Caco-2 (cell line): ENCODE data around the gene EMSY. TPM values are rescaled to one million over a fixed set of nuclear protein-coding genes. Genes with fewer than 3 reads are reported as not detected.

Experiments
- BruUV-seq: library from RNA; stranded (reverse); fragments of 400-500 nt; replicated peaks from 2 replicates; lab custom pipeline; 2021; lab: Mats Ljungman, UMichigan
- CTCF ChIA-PET: fragments of 300-600 bp; sonication (Branson Sonifier 250); formaldehyde crosslinking; loops from one replicate; lab custom pipeline; 2022; ENCODE audit warnings: antibody characterized with exemption; lab: Charles Lee
- POLR2A ChIA-PET: fragments of 300-600 bp; sonication (Branson Sonifier 250); formaldehyde crosslinking; loops from one replicate; lab custom pipeline; 2022; ENCODE audit warnings: antibody characterized with exemption; lab: Charles Lee
- DNase-seq, 2 experiments: peaks; one replicate each; pipeline versions ENCODE4 v3.0.0 to v3.0.0-alpha.2; 2020 to 2022
- H3K27me3 ChIP-seq: replicated peaks from 2 replicates; pipeline ENCODE4 v1.6.0; 2011; ENCODE audit warnings: low read length; ENCODE audit not compliant: control insufficient read depth, insufficient read depth
- H3K36me3 ChIP-seq: 2 replicates; pipeline ENCODE4 v1.5.1; 2011; ENCODE audit warnings: low read length; ENCODE audit not compliant: control insufficient read depth, insufficient read depth
- H3K4me1 ChIP-seq: fragments of 250-450 bp; sonication (Bioruptor Pico); 2 replicates; pipeline ENCODE4 v1.5.1; 2020; ENCODE audit warnings: mild to moderate bottlenecking
- H3K4me3 ChIP-seq: 2 replicates; pipeline ENCODE4 v1.5.1; 2011; ENCODE audit warnings: low read depth, mild to moderate bottlenecking, control low read depth, low read length
- H3K9me3 ChIP-seq: fragments of 250-450 bp; sonication (Bioruptor Pico); 2 replicates; pipeline ENCODE4 v1.5.1; 2020; ENCODE audit warnings: mild to moderate bottlenecking, moderate library complexity
- H3K27ac Mint-ChIP-seq: one replicate; pipeline ENCODE4 v1.8.0; 2022; ENCODE audit warnings: mixed read lengths; ENCODE audit not compliant: unreplicated experiment
- H3K27me3 Mint-ChIP-seq: one replicate; pipeline ENCODE4 v1.8.0; 2022; ENCODE audit warnings: mixed read lengths; ENCODE audit not compliant: insufficient read depth, unreplicated experiment
- H3K36me3 Mint-ChIP-seq: one replicate; pipeline ENCODE4 v1.8.0; 2022; ENCODE audit warnings: mild to moderate bottlenecking, mixed read lengths; ENCODE audit not compliant: insufficient read depth, unreplicated experiment
- H3K4me1 Mint-ChIP-seq: one replicate; pipeline ENCODE4 v1.8.0; 2022; ENCODE audit warnings: low read depth, mixed read lengths; ENCODE audit not compliant: unreplicated experiment
- H3K4me3 Mint-ChIP-seq: one replicate; pipeline ENCODE4 v1.8.0; 2022; ENCODE audit warnings: mild to moderate bottlenecking, moderate library complexity, mixed read lengths; ENCODE audit not compliant: unreplicated experiment
- H3K9me3 Mint-ChIP-seq: one replicate; pipeline ENCODE4 v1.8.0; 2022; ENCODE audit warnings: mixed read lengths; ENCODE audit not compliant: unreplicated experiment
- CTCF ChIP-seq, 2 experiments: fragments of 200-600 bp in 1 of 2; IDR thresholded peaks; 1 replicate in 1 of 2; 2 replicates in 1 of 2; pipeline versions ENCODE4 v1.5.1 to v1.8.0; 2011 to 2022; ENCODE audit warnings: antibody characterized with exemption in 1 of 2, control low read depth in 1 of 2, inconsistent platforms in 1 of 2, low read depth in 1 of 2, low read length in 1 of 2, mild to moderate bottlenecking in 1 of 2, moderate library complexity in 1 of 2; ENCODE audit not compliant: insufficient read depth in 1 of 2, severe bottlenecking in 1 of 2, unreplicated experiment in 1 of 2
- intact Hi-C: fragments of 100-400 bp; cut with micrococcal nuclease; formaldehyde crosslinking; loops from one replicate; pipeline ENCODE4 v1.10.0; 2022; ENCODE audit not compliant: unreplicated experiment
- total RNA-seq: library from RNA; stranded (reverse); gene quantifications from 2 replicates; pipeline ENCODE4 v1.2.3, GENCODE V29; 2022

The EMSY gene
- total RNA-seq, 1 experiment from 2014 or later: 43.6 TPM

GRCh38 chr11:76574406-76574805, 129.6 kb downstream of the EMSY start:
- Mint-ChIP-seq H3K4me1 (peaks cover 60% of the 10 kb centered on the region), H3K9me3 (no peaks in the 10 kb centered on the region), H3K27ac (peak overlapping the region; percentile 9), H3K4me3 (no peak overlapping the region), H3K36me3 (no peaks in the 10 kb centered on the region), H3K27me3 (no peaks in the 10 kb centered on the region)
- H3K4me1 ChIP-seq: peaks cover 71% of the 10 kb centered on the region
- no peaks in the 10 kb centered on the region for H3K9me3 ChIP-seq
- H3K4me3 ChIP-seq: no peak overlapping the region
- ChIA-PET CTCF (no interaction called here), POLR2A (no interaction called here)
- BruUV-seq: no TSS peak
- no peaks in the 10 kb centered on the region for H3K27me3 ChIP-seq
- DNase-seq: no peak
- TF ChIP-seq CTCF (IDR thresholded peaks at IDR 0.05; ENCODE audit: insufficient read depth in 1 of 2, low read depth in 1 of 2, low read length in 1 of 2, severe bottlenecking in 1 of 2, unreplicated experiment in 1 of 2): no peak
- intact Hi-C loops: loop anchor here (5.0 kb wide), 1 partner anchor 98 kb away; the partner anchor contains the start of gene LRRC32
- H3K36me3 ChIP-seq: no peaks in the 10 kb centered on the region

GRCh38 chr11:76574879-76575278, 130.1 kb downstream of the EMSY start:
- TF ChIP-seq CTCF (IDR thresholded peaks at IDR 0.05; ENCODE audit: insufficient read depth in 1 of 2, low read depth in 1 of 2, low read length in 1 of 2, severe bottlenecking in 1 of 2, unreplicated experiment in 1 of 2): no peak
- Histone ChIP-seq H3K4me3 (no peak overlapping the region), H3K36me3 (no peaks in the 10 kb centered on the region), H3K4me1 (peaks cover 71% of the 10 kb centered on the region), H3K27me3 (no peaks in the 10 kb centered on the region), H3K9me3 (no peaks in the 10 kb centered on the region)
- ChIA-PET CTCF (no interaction called here), POLR2A (no interaction called here)
- Mint-ChIP-seq H3K36me3 (no peaks in the 10 kb centered on the region), H3K27ac (peak overlapping the region; percentile 9), H3K4me1 (peaks cover 60% of the 10 kb centered on the region), H3K27me3 (no peaks in the 10 kb centered on the region), H3K9me3 (no peaks in the 10 kb centered on the region), H3K4me3 (no peak overlapping the region)
- no TSS peak for BruUV-seq
- DNase-seq: no peak
- intact Hi-C loops: loop anchor here (5.0 kb wide), 1 partner anchor 97 kb away; the partner anchor contains the start of gene LRRC32

- peaks cover 56% of the 10 kb centered on the region for H3K4me1 ChIP-seq
- no peak for TF ChIP-seq CTCF (IDR thresholded peaks at IDR 0.05; ENCODE audit: insufficient read depth in 1 of 2, low read depth in 1 of 2, low read length in 1 of 2, severe bottlenecking in 1 of 2, unreplicated experiment in 1 of 2)
- no peaks in the 10 kb centered on the region for H3K36me3 ChIP-seq
- Mint-ChIP-seq H3K36me3 (no peaks in the 10 kb centered on the region), H3K4me1 (peaks cover 49% of the 10 kb centered on the region), H3K27ac (peak overlapping the region; percentile 37), H3K27me3 (no peaks in the 10 kb centered on the region), H3K9me3 (no peaks in the 10 kb centered on the region), H3K4me3 (no peak overlapping the region)
- no TSS peak for BruUV-seq
- no peaks in the 10 kb centered on the region for H3K9me3 ChIP-seq
- POLR2A ChIA-PET: no interaction called here
- H3K4me3 ChIP-seq: no peak overlapping the region
- peak; percentile 82 to 89 for DNase-seq
- no peaks in the 10 kb centered on the region for H3K27me3 ChIP-seq
- CTCF ChIA-PET: interaction anchor here (1.1 to 2.4 kb wide), 2 partner anchors 21 to 103 kb away, joined by 3 to 7 read pairs; no protein-coding TSS in a partner anchor
- intact Hi-C loops: no loop called here
These were observed 132.6 kb downstream of the EMSY start for GRCh38 chr11:76577226-76577920.
